ENCODE measurements around the gene EFCAB7.

DNA sequence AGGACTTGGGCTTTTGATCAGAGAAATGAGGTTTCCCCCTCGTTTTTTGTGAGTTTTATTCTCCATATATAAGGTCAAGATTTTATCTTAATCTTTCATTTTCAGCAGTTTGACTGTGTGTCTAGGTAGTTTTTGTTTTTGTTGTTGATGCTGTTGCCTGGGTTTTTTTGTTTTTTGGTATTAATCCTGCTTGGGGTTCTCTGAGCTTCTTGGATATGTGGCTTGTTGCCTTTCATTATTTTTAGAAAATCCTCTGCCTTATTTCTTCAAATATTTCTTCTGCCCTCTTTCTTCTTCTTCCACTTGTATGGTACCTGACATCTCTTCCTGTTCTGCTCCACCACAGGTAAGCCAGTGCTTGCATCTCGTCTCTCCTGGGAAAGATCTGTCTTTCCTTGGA is 25.0 kb downstream of the EFCAB7 start:
- TF ChIP-seq KAT7 (CRISPR knock-in tag; IDR thresholded peaks at IDR 0.05; ENCODE audit: borderline replicate concordance) (no peak), NR1H2 (CRISPR knock-in tag; IDR thresholded peaks at IDR 0.05) (no peak), GABPB1 (CRISPR knock-in tag; IDR thresholded peaks at IDR 0.05) (no peak), SMAD4 (CRISPR knock-in tag; IDR thresholded peaks at IDR 0.05) (no peak), FOXJ3 (CRISPR knock-in tag; IDR thresholded peaks at IDR 0.05; ENCODE audit: borderline replicate concordance) (no peak)
- TF ChIP-seq, protein P1, sequence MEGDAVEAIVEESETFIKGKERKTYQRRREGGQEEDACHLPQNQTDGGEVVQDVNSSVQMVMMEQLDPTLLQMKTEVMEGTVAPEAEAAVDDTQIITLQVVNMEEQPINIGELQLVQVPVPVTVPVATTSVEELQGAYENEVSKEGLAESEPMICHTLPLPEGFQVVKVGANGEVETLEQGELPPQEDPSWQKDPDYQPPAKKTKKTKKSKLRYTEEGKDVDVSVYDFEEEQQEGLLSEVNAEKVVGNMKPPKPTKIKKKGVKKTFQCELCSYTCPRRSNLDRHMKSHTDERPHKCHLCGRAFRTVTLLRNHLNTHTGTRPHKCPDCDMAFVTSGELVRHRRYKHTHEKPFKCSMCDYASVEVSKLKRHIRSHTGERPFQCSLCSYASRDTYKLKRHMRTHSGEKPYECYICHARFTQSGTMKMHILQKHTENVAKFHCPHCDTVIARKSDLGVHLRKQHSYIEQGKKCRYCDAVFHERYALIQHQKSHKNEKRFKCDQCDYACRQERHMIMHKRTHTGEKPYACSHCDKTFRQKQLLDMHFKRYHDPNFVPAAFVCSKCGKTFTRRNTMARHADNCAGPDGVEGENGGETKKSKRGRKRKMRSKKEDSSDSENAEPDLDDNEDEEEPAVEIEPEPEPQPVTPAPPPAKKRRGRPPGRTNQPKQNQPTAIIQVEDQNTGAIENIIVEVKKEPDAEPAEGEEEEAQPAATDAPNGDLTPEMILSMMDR (IDR thresholded peaks at IDR 0.05) = no peak
- TF ChIP-seq, protein P2, sequence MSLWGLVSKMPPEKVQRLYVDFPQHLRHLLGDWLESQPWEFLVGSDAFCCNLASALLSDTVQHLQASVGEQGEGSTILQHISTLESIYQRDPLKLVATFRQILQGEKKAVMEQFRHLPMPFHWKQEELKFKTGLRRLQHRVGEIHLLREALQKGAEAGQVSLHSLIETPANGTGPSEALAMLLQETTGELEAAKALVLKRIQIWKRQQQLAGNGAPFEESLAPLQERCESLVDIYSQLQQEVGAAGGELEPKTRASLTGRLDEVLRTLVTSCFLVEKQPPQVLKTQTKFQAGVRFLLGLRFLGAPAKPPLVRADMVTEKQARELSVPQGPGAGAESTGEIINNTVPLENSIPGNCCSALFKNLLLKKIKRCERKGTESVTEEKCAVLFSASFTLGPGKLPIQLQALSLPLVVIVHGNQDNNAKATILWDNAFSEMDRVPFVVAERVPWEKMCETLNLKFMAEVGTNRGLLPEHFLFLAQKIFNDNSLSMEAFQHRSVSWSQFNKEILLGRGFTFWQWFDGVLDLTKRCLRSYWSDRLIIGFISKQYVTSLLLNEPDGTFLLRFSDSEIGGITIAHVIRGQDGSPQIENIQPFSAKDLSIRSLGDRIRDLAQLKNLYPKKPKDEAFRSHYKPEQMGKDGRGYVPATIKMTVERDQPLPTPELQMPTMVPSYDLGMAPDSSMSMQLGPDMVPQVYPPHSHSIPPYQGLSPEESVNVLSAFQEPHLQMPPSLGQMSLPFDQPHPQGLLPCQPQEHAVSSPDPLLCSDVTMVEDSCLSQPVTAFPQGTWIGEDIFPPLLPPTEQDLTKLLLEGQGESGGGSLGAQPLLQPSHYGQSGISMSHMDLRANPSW (CRISPR knock-in tag; conservative IDR thresholded peaks at IDR 0.05; ENCODE audit: low read depth) = no peak
- TF ChIP-seq, protein P3, sequence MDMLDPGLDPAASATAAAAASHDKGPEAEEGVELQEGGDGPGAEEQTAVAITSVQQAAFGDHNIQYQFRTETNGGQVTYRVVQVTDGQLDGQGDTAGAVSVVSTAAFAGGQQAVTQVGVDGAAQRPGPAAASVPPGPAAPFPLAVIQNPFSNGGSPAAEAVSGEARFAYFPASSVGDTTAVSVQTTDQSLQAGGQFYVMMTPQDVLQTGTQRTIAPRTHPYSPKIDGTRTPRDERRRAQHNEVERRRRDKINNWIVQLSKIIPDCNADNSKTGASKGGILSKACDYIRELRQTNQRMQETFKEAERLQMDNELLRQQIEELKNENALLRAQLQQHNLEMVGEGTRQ (CRISPR knock-in tag; IDR thresholded peaks at IDR 0.05) = no peak
- TF ChIP-seq, protein P4, sequence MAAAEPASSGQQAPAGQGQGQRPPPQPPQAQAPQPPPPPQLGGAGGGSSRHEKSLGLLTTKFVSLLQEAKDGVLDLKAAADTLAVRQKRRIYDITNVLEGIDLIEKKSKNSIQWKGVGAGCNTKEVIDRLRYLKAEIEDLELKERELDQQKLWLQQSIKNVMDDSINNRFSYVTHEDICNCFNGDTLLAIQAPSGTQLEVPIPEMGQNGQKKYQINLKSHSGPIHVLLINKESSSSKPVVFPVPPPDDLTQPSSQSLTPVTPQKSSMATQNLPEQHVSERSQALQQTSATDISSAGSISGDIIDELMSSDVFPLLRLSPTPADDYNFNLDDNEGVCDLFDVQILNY (CRISPR knock-in tag; IDR thresholded peaks at IDR 0.05) = no peak
